Mesenteric fat pad (tissue), 1 donor: ENCODE data around the gene ADAMTS9. TPM values are rescaled to one million over a fixed set of nuclear protein-coding genes. Genes with fewer than 3 reads are reported as not detected.

Experiments used
- DNase-seq: peaks from one replicate; pipeline ENCODE4 v3.0.0-alpha.2; 2020; ENCODE audit warnings: low spot score
- long read RNA-seq: library from polyadenylated mRNA; unstranded; transcript quantifications from one replicate; pipeline ENCODE4 v2.0.0, GENCODE V29; 2020
- total RNA-seq: library from RNA; stranded (reverse); fragmentation: NEBNext Ultra II Directional; extraction: Animal tissue kit (Norgen Biotek cat#: 25700); gene quantifications from one replicate; pipeline ENCODE4 v1.2.1, GENCODE V29; 2021
- donor health status: DM: yes; HTN: yes; CAD: no.

Gene ADAMTS9, protein sequence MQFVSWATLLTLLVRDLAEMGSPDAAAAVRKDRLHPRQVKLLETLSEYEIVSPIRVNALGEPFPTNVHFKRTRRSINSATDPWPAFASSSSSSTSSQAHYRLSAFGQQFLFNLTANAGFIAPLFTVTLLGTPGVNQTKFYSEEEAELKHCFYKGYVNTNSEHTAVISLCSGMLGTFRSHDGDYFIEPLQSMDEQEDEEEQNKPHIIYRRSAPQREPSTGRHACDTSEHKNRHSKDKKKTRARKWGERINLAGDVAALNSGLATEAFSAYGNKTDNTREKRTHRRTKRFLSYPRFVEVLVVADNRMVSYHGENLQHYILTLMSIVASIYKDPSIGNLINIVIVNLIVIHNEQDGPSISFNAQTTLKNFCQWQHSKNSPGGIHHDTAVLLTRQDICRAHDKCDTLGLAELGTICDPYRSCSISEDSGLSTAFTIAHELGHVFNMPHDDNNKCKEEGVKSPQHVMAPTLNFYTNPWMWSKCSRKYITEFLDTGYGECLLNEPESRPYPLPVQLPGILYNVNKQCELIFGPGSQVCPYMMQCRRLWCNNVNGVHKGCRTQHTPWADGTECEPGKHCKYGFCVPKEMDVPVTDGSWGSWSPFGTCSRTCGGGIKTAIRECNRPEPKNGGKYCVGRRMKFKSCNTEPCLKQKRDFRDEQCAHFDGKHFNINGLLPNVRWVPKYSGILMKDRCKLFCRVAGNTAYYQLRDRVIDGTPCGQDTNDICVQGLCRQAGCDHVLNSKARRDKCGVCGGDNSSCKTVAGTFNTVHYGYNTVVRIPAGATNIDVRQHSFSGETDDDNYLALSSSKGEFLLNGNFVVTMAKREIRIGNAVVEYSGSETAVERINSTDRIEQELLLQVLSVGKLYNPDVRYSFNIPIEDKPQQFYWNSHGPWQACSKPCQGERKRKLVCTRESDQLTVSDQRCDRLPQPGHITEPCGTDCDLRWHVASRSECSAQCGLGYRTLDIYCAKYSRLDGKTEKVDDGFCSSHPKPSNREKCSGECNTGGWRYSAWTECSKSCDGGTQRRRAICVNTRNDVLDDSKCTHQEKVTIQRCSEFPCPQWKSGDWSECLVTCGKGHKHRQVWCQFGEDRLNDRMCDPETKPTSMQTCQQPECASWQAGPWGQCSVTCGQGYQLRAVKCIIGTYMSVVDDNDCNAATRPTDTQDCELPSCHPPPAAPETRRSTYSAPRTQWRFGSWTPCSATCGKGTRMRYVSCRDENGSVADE (N-terminal part only)
- total RNA-seq = 273 TPM
- long read RNA-seq, transcript ADAMTS9-203 (3 exons, 476 nt) = major isoform, 5 of 210 reads
- long read RNA-seq, partial matches to known transcripts = 97 of 210 reads
- long read RNA-seq, other reads (novel, unspliced or antisense) = 106 of 210 reads

DNA sequence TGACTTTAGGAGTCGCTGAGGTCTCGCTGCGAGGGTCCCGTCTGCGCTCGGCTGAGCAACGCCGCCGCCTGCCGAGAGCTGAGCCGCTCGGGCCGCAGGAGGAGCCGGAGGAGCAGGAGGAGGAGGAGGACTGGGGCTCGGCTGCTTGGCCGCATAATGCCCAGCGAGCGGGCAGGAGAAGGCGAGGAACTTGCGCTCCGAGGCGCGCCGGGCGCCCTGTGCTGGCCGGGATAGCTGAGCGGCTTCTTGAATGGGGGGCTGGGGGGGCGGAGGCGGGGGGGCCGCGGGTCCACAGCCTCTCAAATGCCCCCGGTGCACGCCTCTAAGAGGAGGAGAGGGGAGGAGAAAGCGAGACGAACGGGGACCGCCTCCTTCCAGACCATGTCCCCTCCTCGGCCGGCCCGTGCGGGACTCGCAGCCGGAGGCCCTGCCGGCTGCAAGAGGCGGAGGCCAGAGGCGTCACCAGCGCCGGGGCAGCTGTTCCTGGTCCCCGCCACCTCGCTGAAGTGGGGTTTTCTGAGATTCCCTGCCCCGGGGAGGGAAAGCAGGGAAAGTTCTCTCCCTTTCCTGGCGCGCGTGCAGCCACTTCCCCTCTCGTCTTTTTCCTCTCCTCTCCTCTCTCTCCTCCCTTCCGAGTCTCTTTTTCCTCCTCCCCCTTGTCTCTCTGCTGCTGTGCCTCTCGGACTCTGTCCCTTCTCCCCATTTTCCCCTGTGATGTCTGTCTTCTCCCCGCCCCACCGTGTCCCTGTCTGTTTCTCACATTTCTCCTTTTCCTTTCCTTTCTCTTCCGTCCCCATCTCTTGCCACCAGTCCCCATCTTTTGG lies at the start of gene ADAMTS9:
TSS of gene ADAMTS9 (minus strand) at position 220 of the 824 bp plus-strand sequence. CDS start 343 bp downstream, outside the sequence.
- peak; percentile 92 for DNase-seq

DNA sequence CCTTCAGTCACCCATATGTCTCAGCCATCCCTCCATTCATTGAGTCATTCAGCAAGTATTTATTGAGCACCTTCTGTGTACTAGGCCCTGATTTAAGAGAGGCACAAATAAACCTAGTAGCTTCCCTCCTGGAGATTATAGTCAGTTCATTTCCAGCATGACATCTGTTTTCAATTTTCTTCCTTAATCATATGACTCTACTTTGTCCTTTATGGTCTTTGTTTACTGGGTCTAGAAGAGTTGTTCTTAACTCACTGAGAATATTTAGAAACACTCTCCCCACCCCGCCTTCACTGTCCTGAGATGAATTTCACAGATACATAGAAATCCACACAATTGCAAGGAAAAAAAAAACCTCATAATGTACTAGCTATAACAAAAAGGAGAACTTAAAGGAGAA lies 44.8 kb upstream of the ADAMTS9 start:
- no peak for DNase-seq

DNA sequence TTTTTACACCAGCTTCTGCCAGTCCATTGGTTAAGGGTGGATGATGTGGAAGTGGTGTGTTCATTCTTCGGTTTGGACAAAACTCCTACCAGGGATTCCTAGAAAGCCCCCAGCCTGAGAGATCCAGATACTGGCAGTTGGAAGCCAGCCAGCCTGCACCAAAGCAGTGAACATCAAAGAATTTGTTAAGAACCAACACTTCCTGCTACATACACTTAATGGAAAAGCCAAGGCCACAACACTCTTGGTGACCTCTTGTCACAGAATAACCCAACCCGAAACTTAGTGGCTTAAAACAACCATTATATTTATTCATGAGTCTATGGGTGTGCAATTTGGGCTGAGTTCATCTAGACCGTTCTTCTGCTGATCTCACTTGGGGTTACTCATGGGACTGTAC lies 42.9 kb upstream of the ADAMTS9 start:
- no peak for DNase-seq

DNA sequence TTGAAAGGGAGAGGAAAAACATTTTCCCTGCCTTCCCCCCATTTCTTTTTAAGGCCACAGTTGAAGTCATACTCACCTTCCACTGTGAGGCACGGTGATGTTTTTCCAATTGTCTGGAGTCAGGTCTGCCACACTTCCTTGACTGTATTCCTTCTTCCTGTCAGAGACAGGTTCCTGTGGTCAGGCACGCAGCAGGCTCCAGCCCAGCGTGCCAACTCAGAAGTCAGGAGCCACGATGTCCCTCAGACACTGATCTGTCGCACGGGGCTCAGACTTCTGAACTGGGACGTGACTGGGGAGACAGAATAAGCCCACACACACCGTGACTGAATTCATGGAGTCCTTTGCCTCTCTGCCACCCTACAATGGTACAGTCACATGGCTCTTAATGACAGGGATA lies 41.2 kb upstream of the ADAMTS9 start:
- DNase-seq = no peak

DNA sequence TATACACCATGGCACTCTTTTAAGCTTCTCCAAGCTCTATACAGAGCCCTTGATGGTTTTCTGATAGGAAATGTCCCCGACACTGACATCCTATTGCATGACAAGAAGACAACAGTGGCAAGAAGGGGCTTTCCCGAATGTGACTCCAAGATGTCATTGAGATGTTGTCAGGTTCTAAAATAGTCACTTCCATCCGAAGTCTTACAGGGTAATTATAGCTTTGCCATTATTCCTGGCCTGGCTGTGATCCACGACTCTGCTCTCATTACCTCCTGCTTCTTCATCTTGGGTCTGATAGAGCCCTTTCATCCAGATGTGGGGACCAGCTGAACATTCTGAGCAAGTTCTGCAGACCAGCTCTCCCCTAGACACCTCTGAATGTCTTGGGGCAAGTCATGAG lies 40.6 kb upstream of the ADAMTS9 start:
- DNase-seq = no peak

DNA sequence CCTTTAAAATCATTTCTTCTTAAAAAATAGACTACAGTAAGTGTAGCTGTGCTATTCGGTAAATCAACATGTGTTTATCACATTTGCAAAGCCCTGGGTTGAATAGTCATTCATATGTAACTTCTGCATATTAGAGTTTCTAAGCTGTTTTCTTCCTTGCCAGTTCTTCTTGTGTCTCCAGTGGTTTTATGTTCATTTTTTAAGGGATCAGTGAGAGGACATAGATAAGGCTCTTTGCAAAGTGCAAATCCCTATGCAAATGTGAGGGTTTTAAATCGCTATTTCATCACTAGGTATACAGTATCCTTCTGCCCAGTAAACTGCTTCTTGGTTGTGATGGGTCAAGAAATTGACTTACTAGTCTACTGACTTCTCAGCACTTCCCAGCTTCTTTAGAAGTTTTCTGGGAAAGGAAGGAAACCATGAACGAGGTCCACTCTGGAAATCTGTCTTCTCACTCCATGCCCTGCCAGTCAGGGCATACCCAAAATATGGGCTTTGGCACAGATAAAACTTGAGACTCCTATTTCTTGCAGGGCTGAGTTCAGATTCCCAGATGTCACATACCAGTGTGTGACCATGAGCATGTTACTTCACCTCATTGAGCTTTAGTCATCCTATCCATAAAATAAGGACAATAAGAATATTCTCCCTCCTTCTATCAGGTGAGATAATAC lies 38.8 kb upstream of the ADAMTS9 start:
- DNase-seq = no peak

DNA sequence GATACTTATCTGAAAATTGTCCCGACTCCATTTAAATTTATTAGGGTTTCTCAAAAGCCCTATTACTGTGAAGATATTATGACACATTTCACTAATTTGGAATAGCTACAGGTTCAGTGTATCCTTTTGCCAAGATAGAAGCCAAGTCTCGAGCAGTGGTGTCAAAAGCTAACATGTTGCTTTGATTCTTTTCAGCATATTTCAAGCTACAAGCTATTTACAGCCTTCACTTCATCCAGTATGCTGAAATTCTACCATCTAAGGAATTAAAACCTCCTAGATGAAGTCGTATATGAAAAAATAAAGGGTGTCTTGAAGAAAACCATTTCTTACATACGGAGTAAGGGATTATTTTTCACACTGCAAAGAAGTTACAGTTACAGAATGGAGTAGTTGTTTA lies 31.2 kb upstream of the ADAMTS9 start:
- DNase-seq = no peak

DNA sequence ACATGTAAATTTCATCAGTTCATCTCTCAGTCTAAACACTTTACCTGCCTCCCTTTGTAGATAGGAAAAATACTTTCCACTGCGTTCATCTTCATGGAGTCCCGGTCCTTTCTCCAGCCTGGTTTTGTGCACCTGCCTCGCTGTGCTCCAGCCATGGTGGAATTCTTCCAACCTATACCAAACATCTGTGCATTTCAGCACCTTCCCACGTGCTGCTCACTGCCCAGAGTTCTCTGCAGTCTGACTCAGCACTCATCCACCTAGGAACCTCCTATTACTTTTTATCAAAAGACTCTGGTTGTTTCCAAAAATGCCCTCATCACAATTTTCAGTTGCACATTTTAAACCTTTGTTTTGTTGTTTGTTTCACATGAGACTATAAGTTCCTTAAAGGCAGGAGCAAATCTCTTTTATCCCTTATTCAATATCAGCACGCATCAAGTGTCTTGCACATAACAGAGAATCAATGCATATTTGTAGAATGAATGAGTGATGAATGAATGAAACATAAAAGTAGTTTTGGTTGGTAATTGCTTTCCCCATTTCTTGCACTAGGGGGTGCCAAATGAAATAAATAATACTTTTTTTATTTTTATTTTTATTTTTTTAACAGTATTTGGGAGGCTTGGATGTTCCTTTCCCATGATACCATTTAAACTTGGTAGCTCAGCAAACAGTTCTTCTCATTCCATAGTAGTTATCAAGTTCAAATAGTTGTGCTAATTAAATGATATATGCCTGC lies 30.2 kb upstream of the ADAMTS9 start:
- no peak for DNase-seq

DNA sequence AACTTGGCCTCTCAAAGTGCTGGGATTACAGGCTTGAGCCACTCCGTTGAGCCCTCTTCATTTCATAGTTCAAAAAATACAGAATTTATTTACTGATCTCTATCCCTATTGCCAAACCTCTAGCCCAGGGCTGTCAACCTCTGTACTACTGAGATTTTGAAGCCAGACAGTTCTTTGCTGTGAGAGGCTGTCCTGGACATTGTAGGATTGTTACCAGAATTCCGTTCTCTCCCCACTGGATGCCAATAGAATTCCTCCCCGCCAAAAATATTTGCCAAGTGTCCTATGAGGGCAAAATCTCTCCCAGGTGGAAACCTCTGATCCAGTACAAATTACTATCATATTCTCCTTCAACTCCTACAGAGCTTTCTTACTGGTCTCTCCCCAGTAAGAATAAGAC lies 29.6 kb upstream of the ADAMTS9 start:
- no peak for DNase-seq

DNA sequence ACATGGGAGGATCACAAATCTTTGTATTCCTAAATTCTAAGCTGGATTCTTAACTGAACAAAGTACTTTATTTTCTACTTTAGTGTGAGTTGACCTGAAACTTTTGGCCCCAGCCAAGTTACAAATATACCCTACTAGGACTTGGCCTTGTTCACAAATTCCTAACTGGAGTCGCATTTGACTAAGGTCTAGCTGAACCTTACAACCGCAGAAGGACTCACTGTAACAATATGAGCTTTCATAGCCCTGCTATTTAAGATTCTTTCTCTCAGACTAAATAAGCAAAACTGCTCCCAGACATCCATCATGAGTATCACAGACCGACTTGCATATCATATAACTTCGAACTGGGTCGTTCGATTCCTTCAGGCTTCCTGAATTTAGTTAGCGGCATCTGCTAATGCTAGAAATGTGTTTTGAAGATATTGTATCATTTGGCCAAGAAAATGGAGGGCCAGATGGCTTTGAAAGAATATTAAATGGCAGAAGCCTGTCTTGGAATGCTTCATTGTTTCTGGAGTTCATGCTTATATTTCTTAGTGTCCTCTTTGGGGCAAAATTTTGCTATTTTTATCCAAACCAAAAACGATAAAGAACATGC lies 28.4 kb upstream of the ADAMTS9 start:
- DNase-seq = no peak

DNA sequence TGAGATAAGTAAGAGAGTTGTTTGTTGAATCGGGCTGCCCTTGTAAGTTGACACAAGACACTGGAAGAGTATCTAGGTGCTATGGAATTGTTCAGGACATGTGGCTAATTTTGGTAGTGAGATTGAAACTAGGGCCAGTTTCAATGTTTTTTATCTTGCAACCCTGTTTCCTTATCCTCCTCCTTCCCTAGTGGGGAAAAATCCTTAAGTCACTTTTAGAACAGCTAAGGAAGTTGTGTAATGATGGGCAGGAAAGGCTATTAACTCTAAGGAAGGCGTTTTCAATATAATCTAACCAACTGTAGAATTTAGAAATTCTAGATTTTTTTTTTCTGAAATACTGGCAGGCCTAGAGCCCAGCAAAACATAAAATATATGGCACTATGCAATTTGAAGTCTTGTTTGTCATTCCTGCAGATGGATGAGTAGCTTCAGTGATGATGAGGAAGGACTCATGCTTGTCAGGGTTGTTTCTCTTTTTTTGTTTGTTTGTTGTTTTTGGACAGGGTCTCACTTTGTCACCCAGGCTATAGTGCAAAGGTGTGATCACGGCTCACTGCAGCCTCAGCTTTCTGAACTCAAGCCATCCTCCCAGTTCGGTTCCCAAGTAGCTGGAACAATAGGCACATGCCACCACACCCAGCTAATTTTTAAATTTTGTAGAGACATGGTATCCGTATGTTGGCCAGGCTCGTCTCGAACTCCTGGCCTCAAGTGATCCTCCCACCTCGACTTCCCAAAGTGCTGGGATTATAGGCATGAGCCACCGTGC lies 27.6 kb upstream of the ADAMTS9 start:
- no peak for DNase-seq

DNA sequence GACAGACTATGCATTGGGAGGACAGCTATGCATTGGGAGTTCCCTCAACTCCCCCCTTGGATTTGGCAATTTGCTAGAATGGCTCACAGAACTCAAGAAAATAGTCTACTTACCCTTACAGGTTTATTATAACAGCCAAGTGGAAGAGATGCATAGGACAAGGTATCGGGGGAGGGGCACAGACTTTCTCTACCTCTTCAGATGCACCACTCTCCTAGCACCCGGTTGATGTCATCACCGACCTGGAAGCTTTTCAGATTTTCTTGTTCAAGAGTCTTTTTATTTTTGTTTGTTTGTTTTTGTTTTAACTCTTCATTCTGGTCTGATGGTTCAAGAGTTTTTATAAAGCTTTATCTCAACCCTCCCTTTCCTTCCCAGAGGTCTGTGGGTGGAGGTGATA lies 20.7 kb upstream of the ADAMTS9 start:
- no peak for DNase-seq

DNA sequence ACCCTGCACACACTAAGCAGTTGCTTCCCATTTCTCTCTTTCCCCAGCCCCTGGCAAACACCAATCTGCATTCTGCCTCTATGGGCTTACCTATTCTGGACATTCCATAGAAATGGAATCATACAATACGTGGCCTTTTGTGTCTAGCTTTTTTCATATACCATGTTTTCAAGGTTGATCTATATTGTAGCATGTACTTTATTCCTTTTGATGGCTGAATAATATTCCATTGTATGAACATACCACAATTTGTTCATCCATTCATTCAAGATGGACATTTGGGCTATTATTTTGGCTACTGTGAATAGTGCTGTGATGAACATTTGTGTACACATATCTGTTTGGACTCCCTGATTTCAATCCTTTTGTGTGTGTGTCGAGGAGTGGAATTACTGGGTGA lies 18.1 kb upstream of the ADAMTS9 start:
- no peak for DNase-seq

DNA sequence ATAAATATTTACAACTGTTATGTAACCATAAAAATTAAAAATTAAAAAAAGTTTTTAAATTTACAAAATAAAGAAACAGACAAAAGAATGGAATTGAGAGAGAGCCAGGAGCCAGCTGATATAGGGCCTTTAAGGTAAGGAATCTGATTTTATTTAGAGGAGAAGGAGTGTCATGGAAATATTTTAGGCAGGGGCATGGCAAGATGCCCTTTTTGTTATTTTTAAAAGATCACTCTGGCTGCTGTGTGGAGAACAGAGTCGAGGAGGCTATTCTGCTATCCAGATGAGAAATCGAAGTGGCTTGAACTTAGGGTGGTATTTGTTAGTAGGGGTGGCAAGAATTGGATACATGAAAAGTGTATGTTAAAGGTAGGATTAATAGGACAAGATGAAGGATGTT lies 9.1 kb upstream of the ADAMTS9 start:
- no peak for DNase-seq

DNA sequence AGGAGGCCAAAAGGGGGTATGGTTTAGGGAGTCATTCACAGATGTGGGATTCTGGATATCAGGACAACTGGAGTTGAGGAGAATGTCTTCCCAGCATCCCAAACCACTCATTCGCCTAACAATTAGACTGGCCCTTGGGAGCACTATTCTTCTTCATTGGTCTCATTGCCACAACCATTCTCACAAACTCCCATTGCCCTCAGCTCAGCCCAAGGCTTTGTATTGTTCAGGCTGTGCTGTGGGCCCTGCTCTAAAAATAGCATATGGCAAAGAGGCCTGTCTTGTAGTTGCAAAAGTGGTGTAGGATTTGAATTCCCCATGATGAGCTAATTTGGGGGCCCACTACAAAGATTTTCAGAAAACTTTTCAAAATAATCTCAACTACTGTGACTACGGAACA lies 6.3 kb upstream of the ADAMTS9 start:
- no peak for DNase-seq

DNA sequence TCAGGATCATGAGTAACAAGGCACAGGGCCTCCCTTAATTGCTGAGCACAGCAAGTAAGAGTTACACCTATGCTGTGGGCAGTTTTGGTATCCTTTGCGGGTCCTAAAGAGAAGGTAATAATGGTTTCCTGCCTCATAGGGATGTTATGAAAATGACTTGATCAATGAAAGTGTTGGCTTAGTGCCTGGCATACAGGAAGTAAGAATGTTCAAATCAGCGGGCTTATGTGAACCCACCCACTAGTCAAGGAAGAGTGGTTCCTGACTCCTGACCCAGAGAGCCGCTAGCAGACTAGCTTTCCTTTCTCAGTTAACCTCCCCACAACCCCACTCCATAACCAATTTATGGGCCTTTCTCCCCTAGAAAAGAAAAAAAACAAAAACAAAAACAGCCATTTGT lies 5.2 kb upstream of the ADAMTS9 start:
- no peak for DNase-seq

DNA sequence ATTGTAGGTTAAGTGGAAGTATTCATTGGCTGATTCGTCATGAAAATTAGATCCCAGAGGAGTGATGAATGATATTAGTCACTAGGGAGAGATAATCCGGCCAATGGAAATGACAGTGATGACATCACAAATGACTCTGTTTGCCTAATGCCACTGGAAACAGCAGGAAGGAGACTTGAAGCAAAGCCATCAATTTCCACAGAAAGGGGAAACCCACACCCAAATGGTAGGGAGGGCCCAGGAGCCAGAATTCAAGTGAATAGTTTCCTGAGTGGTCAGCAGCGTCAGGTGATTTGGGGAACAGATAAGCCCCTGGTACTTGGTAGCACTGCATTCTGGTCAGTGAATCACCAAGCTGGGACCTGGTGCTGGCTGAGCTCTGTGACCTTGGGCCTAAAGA lies 3.3 kb upstream of the ADAMTS9 start:
- no peak for DNase-seq
